Fibroblast of skin of right quadriceps (primary cell): ENCODE measurements around the gene ZNF746.
A peak's percentile ranks its signal among the peaks of the same experiment; 100 is the strongest.
"Not testable (repeated sequence)": the region's sequence is repeated elsewhere in the genome, so short reads cannot be mapped to it uniquely, and the experiment has no call there.

Experiments used
- DNase-seq: peaks from one replicate; pipeline ENCODE4 v3.0.0-alpha.2; 2013

The ZNF746 gene

GRCh38 chr7:149497467-149498261 is at the start of gene ZNF746:
Gene ZNF746, minus strand, starts transcription at chr7:149497809. Its CDS starts 273 bp downstream, at chr7:149497536.
- peak; percentile 81 for DNase-seq

- no peak for DNase-seq
These were observed 49.5 kb upstream of the ZNF746 start for GRCh38 chr7:149547126-149547525.

GRCh38 chr7:149546331-149546730 is 48.7 kb upstream of the ZNF746 start:
- no peak for DNase-seq

- DNase-seq = no peak
These were observed 46.4 kb upstream of the ZNF746 start for GRCh38 chr7:149544028-149544427.

GRCh38 chr7:149532654-149533053 is 35.0 kb upstream of the ZNF746 start:
- no peak for DNase-seq

- DNase-seq = no peak
These were observed 31.6 kb upstream of the ZNF746 start for GRCh38 chr7:149529136-149529718.

- no peak for DNase-seq
These were observed 29.8 kb upstream of the ZNF746 start for GRCh38 chr7:149527414-149527813.

- DNase-seq = no peak
These were observed 27.7 kb upstream of the ZNF746 start for GRCh38 chr7:149525280-149525679.

- no peak for DNase-seq
These were observed 26.8 kb upstream of the ZNF746 start for GRCh38 chr7:149524394-149524793.

GRCh38 chr7:149510248-149510647 is 12.6 kb upstream of the ZNF746 start:
- no peak for DNase-seq

- no peak for DNase-seq
These were observed 12.2 kb upstream of the ZNF746 start for GRCh38 chr7:149509774-149510173.

GRCh38 chr7:149505551-149505950 is 7.9 kb upstream of the ZNF746 start:
- DNase-seq = no peak

- no peak for DNase-seq
These were observed 4.0 kb upstream of the ZNF746 start for GRCh38 chr7:149501651-149502050.

GRCh38 chr7:149500910-149501309 is 3.3 kb upstream of the ZNF746 start:
- DNase-seq = no peak

GRCh38 chr7:149500201-149500600 is 2.6 kb upstream of the ZNF746 start:
- DNase-seq = no peak

GRCh38 chr7:149498811-149499210 is 1.2 kb upstream of the ZNF746 start:
- no peak for DNase-seq

GRCh38 chr7:149496642-149497391 is 792 bp downstream of the ZNF746 start:
- DNase-seq = peak; percentile 17

- peak; percentile 81 for DNase-seq
These were observed 1.6 kb downstream of the ZNF746 start for GRCh38 chr7:149495785-149496641.

- no peak for DNase-seq
These were observed 2.8 kb downstream of the ZNF746 start for GRCh38 chr7:149494738-149495368.

- not testable (repeated sequence) for DNase-seq
These were observed 3.6 kb downstream of the ZNF746 start for GRCh38 chr7:149493975-149494374.

- no peak for DNase-seq
These were observed 4.2 kb downstream of the ZNF746 start for GRCh38 chr7:149493366-149493765.

- DNase-seq = no peak
These were observed 7.4 kb downstream of the ZNF746 start for GRCh38 chr7:149490083-149490760.
